WTC11 (cell line): Measurements from ENCODE around the gene OTOR. TPM values are rescaled to one million over a fixed set of nuclear protein-coding genes. Genes with fewer than 3 reads are reported as not detected.
A peak's percentile ranks its signal among the peaks of the same experiment; 100 is the strongest.

ENCODE experiments used
- ARID4B ChIP-seq: sonication (generic); formaldehyde crosslinking; IDR thresholded peaks from 2 replicates; pipeline ENCODE4 v1.8.0; 2023; ENCODE audit warnings: missing genetic modification reagents, mild to moderate bottlenecking, borderline replicate concordance
- ATF6 ChIP-seq: sonication (generic); formaldehyde crosslinking; IDR thresholded peaks from 2 replicates; pipeline ENCODE4 v1.8.1; 2023; ENCODE audit warnings: mild to moderate bottlenecking, missing genetic modification reagents
- E2F4 ChIP-seq: sonication (generic); formaldehyde crosslinking; IDR thresholded peaks from 2 replicates; pipeline ENCODE4 v1.8.1; 2022; ENCODE audit warnings: low read depth, mild to moderate bottlenecking, moderate library complexity, missing genetic modification reagents, borderline replicate concordance
- ETV6 ChIP-seq: sonication (generic); formaldehyde crosslinking; IDR thresholded peaks from 2 replicates; pipeline ENCODE4 v1.8.1; 2022; ENCODE audit warnings: mild to moderate bottlenecking, missing genetic modification reagents
- FOXJ3 ChIP-seq: sonication (generic); formaldehyde crosslinking; IDR thresholded peaks from 2 replicates; pipeline ENCODE4 v1.9.0; 2021; ENCODE audit warnings: missing genetic modification reagents, mild to moderate bottlenecking, borderline replicate concordance
- FOXP1 ChIP-seq: sonication (generic); formaldehyde crosslinking; IDR thresholded peaks from 2 replicates; pipeline ENCODE4 v1.8.0; 2022; ENCODE audit warnings: missing genetic modification reagents, mild to moderate bottlenecking, moderate library complexity, borderline replicate concordance
- HMGA2 ChIP-seq: fragments of 250-450 bp; sonication (Bioruptor Pico); IDR thresholded peaks from 2 replicates; pipeline ENCODE4 v1.4.0; 2021; ENCODE audit warnings: mild to moderate bottlenecking, moderate library complexity
- SP1 ChIP-seq: sonication (generic); formaldehyde crosslinking; conservative IDR thresholded peaks from 2 replicates; pipeline ENCODE4 v1.8.1; 2022; ENCODE audit warnings: missing genetic modification reagents
- ZNF138 ChIP-seq: sonication (generic); formaldehyde crosslinking; conservative IDR thresholded peaks from 2 replicates; pipeline ENCODE4 v1.8.1; 2022; ENCODE audit warnings: mild to moderate bottlenecking, moderate library complexity, missing genetic modification reagents
- ZNF532 ChIP-seq: fragments of 250-450 bp; sonication (Bioruptor Pico); IDR thresholded peaks from 2 replicates; pipeline ENCODE4 v1.9.0; 2021; ENCODE audit warnings: mild to moderate bottlenecking, borderline replicate concordance
- ZNF671 ChIP-seq: fragments of 250-450 bp; sonication (Bioruptor Pico); IDR thresholded peaks from 2 replicates; pipeline ENCODE4 v1.8.0; 2021; ENCODE audit warnings: mild to moderate bottlenecking
- total RNA-seq: library from RNA; stranded (reverse); gene quantifications from 3 replicates; pipeline ENCODE4 v1.2.3, GENCODE V29; 2021
- TF ChIP-seq, protein P1 (sequence below): sonication (generic); formaldehyde crosslinking; IDR thresholded peaks from 2 replicates; pipeline ENCODE4 v1.8.0; 2022; ENCODE audit warnings: mild to moderate bottlenecking, missing genetic modification reagents
- TF ChIP-seq, protein P2 (sequence below): sonication (generic); formaldehyde crosslinking; IDR thresholded peaks from 2 replicates; pipeline ENCODE4 v1.8.1; 2023; ENCODE audit warnings: mild to moderate bottlenecking, missing genetic modification reagents, moderate library complexity
- TF ChIP-seq, protein P3 (sequence below): sonication (generic); formaldehyde crosslinking; IDR thresholded peaks from 2 replicates; pipeline ENCODE4 v1.8.0; 2022; ENCODE audit warnings: missing genetic modification reagents
- TF ChIP-seq, protein P4 (sequence below): sonication (generic); formaldehyde crosslinking; IDR thresholded peaks from 2 replicates; pipeline ENCODE4 v1.8.0; 2023; ENCODE audit warnings: mild to moderate bottlenecking, missing genetic modification reagents

OTOR gene
- total RNA-seq, 1 experiment from 2014 or later, result not detected

GRCh38 chr20:16729565-16730460 lies 18.3 kb upstream of the OTOR start, which contains the start of gene SNRPB2 (continued):
- TF ChIP-seq ZNF532 (CRISPR knock-in tag), result no peak
- peak; percentile 79 for TF ChIP-seq SP1 (CRISPR knock-in tag)
- TF ChIP-seq HMGA2 (CRISPR knock-in tag), result no peak
- TF ChIP-seq ETV6, result peak; percentile 96
- TF ChIP-seq, protein P1, sequence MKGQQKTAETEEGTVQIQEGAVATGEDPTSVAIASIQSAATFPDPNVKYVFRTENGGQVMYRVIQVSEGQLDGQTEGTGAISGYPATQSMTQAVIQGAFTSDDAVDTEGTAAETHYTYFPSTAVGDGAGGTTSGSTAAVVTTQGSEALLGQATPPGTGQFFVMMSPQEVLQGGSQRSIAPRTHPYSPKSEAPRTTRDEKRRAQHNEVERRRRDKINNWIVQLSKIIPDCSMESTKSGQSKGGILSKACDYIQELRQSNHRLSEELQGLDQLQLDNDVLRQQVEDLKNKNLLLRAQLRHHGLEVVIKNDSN (CRISPR knock-in tag), result no peak
- TF ChIP-seq ATF6, result no peak
- no peak for TF ChIP-seq ZNF671 (CRISPR knock-in tag)
- 0 out of 2 replicates have a peak, but pooled peaks have one; percentile 3 for TF ChIP-seq ARID4B (CRISPR knock-in tag)
- TF ChIP-seq, protein P2, sequence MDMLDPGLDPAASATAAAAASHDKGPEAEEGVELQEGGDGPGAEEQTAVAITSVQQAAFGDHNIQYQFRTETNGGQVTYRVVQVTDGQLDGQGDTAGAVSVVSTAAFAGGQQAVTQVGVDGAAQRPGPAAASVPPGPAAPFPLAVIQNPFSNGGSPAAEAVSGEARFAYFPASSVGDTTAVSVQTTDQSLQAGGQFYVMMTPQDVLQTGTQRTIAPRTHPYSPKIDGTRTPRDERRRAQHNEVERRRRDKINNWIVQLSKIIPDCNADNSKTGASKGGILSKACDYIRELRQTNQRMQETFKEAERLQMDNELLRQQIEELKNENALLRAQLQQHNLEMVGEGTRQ (CRISPR knock-in tag), result peak; percentile 9; the same call in 1 of the 2 replicates
- no peak for TF ChIP-seq E2F4 (CRISPR knock-in tag)
- TF ChIP-seq, protein P3, sequence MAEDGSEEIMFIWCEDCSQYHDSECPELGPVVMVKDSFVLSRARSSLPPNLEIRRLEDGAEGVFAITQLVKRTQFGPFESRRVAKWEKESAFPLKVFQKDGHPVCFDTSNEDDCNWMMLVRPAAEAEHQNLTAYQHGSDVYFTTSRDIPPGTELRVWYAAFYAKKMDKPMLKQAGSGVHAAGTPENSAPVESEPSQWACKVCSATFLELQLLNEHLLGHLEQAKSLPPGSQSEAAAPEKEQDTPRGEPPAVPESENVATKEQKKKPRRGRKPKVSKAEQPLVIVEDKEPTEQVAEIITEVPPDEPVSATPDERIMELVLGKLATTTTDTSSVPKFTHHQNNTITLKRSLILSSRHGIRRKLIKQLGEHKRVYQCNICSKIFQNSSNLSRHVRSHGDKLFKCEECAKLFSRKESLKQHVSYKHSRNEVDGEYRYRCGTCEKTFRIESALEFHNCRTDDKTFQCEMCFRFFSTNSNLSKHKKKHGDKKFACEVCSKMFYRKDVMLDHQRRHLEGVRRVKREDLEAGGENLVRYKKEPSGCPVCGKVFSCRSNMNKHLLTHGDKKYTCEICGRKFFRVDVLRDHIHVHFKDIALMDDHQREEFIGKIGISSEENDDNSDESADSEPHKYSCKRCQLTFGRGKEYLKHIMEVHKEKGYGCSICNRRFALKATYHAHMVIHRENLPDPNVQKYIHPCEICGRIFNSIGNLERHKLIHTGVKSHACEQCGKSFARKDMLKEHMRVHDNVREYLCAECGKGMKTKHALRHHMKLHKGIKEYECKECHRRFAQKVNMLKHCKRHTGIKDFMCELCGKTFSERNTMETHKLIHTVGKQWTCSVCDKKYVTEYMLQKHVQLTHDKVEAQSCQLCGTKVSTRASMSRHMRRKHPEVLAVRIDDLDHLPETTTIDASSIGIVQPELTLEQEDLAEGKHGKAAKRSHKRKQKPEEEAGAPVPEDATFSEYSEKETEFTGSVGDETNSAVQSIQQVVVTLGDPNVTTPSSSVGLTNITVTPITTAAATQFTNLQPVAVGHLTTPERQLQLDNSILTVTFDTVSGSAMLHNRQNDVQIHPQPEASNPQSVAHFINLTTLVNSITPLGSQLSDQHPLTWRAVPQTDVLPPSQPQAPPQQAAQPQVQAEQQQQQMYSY, result peak; percentile 86
- no peak for TF ChIP-seq ZNF138 (CRISPR knock-in tag)
- TF ChIP-seq, protein P4, sequence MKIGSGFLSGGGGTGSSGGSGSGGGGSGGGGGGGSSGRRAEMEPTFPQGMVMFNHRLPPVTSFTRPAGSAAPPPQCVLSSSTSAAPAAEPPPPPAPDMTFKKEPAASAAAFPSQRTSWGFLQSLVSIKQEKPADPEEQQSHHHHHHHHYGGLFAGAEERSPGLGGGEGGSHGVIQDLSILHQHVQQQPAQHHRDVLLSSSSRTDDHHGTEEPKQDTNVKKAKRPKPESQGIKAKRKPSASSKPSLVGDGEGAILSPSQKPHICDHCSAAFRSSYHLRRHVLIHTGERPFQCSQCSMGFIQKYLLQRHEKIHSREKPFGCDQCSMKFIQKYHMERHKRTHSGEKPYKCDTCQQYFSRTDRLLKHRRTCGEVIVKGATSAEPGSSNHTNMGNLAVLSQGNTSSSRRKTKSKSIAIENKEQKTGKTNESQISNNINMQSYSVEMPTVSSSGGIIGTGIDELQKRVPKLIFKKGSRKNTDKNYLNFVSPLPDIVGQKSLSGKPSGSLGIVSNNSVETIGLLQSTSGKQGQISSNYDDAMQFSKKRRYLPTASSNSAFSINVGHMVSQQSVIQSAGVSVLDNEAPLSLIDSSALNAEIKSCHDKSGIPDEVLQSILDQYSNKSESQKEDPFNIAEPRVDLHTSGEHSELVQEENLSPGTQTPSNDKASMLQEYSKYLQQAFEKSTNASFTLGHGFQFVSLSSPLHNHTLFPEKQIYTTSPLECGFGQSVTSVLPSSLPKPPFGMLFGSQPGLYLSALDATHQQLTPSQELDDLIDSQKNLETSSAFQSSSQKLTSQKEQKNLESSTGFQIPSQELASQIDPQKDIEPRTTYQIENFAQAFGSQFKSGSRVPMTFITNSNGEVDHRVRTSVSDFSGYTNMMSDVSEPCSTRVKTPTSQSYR (CRISPR knock-in tag), result no peak
- no peak for TF ChIP-seq FOXJ3 (CRISPR knock-in tag)
- TF ChIP-seq FOXP1 (CRISPR knock-in tag), result peak; percentile 58; the same call in 1 of the 2 replicates
